HepG2 (cell line): ENCODE data around the gene UNC13D. TPM values are rescaled to one million over a fixed set of nuclear protein-coding genes. Genes with fewer than 3 reads are reported as not detected.

Source experiments
- ATAC-seq: fragments of 200-7000 bp; cut with Tn5 transposase; 3 replicates; pipeline ENCODE4 v1.9.1; 2020; ENCODE audit warnings: mild to moderate bottlenecking, moderate library complexity
- BruUV-seq: library from RNA; stranded (reverse); fragments of 400-500 nt; replicated peaks from 2 replicates; lab custom pipeline; 2021; lab: Mats Ljungman, UMichigan
- CTCF ChIA-PET: fragments of 300-600 bp; formaldehyde crosslinking; extraction: SDS; loops from one replicate; lab custom pipeline; 2021; ENCODE audit warnings: low total read pairs, inconsistent platforms, low intra/inter-chr PET ratio; lab: Yijun Ruan, JAX
- POLR2A ChIA-PET: fragments of 350-600 bp; sonication (Branson Sonifier 250); formaldehyde crosslinking; loops from one replicate; lab custom pipeline; 2020; ENCODE audit warnings: antibody characterized with exemption, inconsistent platforms; lab: Yijun Ruan, JAX
- DNase-seq: peaks from one replicate; pipeline ENCODE4 v3.0.0-alpha.2; 2015; ENCODE audit warnings: low spot score
- FAIRE-seq: peaks from 3 replicates; lab custom pipeline; 2011; peaks lifted over from hg19 to GRCh38; lab: Jason Lieb, UNC
- H2AFZ ChIP-seq: one replicate; pipeline ENCODE4 v1.6.1; 2011; ENCODE audit warnings: low read length, inconsistent platforms
- H3K27ac ChIP-seq: fragments of 300-600 bp; 3 replicates; pipeline ENCODE4 v1.8.0; 2011; ENCODE audit warnings: mixed run types, mild to moderate bottlenecking, mixed read lengths, low read length, inconsistent platforms; ENCODE audit not compliant: insufficient read depth; ENCODE audit errors: extremely low read length
- H3K27me3 ChIP-seq, 2 experiments: fragments of 200-600 bp in 1 of 2; 2 replicates in 1 of 2; 3 replicates in 1 of 2; pipeline versions ENCODE4 v1.6.0 to v1.8.0; 2011; ENCODE audit warnings: low read length in 2 of 2, mild to moderate bottlenecking in 2 of 2, moderate library complexity in 2 of 2, inconsistent platforms in 1 of 2; ENCODE audit not compliant: insufficient read depth in 2 of 2, control insufficient read depth in 1 of 2
- H3K36me3 ChIP-seq, 2 experiments: fragments of 200-600 bp in 1 of 2; replicated peaks in 1 of 2; 2 replicates in 1 of 2; 3 replicates in 1 of 2; pipeline versions ENCODE4 v1.5.1 to v1.8.0; 2011; ENCODE audit warnings: low read length in 2 of 2, inconsistent platforms in 1 of 2; ENCODE audit not compliant: insufficient read depth in 2 of 2, control insufficient read depth in 1 of 2
- H3K4me1 ChIP-seq: 2 replicates; pipeline ENCODE4 v1.5.1; 2012; ENCODE audit warnings: low read length, inconsistent platforms; ENCODE audit not compliant: insufficient read depth
- H3K4me2 ChIP-seq: 2 replicates; pipeline ENCODE4 v1.6.0; 2011; ENCODE audit warnings: low read depth, low read length, inconsistent platforms
- H3K4me3 ChIP-seq, 3 experiments: fragments of 200-600 bp in 1 of 3; sonication (generic), shearing (Covaris generic) in 1 of 3; replicated peaks in 1 of 3; 2 replicates each; pipeline ENCODE4 v1.5.1; 2011 to 2016; ENCODE audit warnings: low read length in 3 of 3, inconsistent platforms in 2 of 3, low read depth in 2 of 3, mild to moderate bottlenecking in 2 of 3, control low read depth in 1 of 3, mixed read lengths in 1 of 3; ENCODE audit not compliant: insufficient read depth in 1 of 3
- H3K79me2 ChIP-seq: one replicate; pipeline ENCODE4 v1.6.1; 2011; ENCODE audit warnings: low read length, inconsistent platforms; ENCODE audit not compliant: insufficient read depth
- H3K9ac ChIP-seq: 2 replicates; pipeline ENCODE4 v1.6.0; 2011; ENCODE audit warnings: mild to moderate bottlenecking, low read depth, low read length, inconsistent platforms; ENCODE audit not compliant: insufficient read depth
- H3K9me3 ChIP-seq: 2 replicates; pipeline ENCODE4 v1.5.1; 2012; ENCODE audit warnings: mild to moderate bottlenecking, low read length
- H4K20me1 ChIP-seq: 2 replicates; pipeline ENCODE4 v1.6.0; 2011; ENCODE audit warnings: inconsistent platforms, mild to moderate bottlenecking, low read length, moderate library complexity; ENCODE audit not compliant: insufficient read depth
- AGO1 ChIP-seq: fragments of 200-400 bp; formaldehyde crosslinking; IDR thresholded peaks from 2 replicates; pipeline ENCODE4 v1.6.1; 2017; ENCODE audit warnings: mild to moderate bottlenecking, low read depth, low read length, moderate library complexity; ENCODE audit not compliant: poor library complexity, severe bottlenecking
- ARID3A ChIP-seq: IDR thresholded peaks from 2 replicates; pipeline ENCODE4 v1.6.1; 2012; ENCODE audit warnings: low read depth, low read length, improper control_type of control experiment
- CBX2 ChIP-seq, 2 experiments: fragments of 200-600 bp in 1 of 2; sonication (generic); formaldehyde crosslinking in 1 of 2; IDR thresholded peaks; 2 replicates each; pipeline versions ENCODE4 v1.7.0 to v1.8.1; 2018 to 2022; ENCODE audit warnings: low read depth in 2 of 2, low read length in 1 of 2, mild to moderate bottlenecking in 1 of 2, missing genetic modification reagents in 1 of 2
- CC2D1A ChIP-seq: sonication (generic); formaldehyde crosslinking; IDR thresholded peaks from 2 replicates; pipeline ENCODE4 v1.8.1; 2023; ENCODE audit warnings: mild to moderate bottlenecking, missing genetic modification reagents
- CEBPB ChIP-seq: IDR thresholded peaks from 2 replicates; pipeline ENCODE4 v1.6.1; 2011; ENCODE audit warnings: low read depth, low read length, improper control_type of control experiment, borderline replicate concordance
- CREB1 ChIP-seq, 2 experiments: fragments of 450-650 bp in 1 of 2; IDR thresholded peaks; 2 replicates each; pipeline ENCODE4 v1.6.1; 2016 to 2017; ENCODE audit warnings: control low read depth in 1 of 2, mild to moderate bottlenecking in 1 of 2, missing compliant biosample characterization in 1 of 2, missing genetic modification characterization in 1 of 2
- EHMT2 ChIP-seq: fragments of 200-600 bp; sonication (generic); IDR thresholded peaks from 2 replicates; pipeline ENCODE4 v1.7.0; 2017; ENCODE audit warnings: antibody characterized with exemption, low read depth, low read length, borderline replicate concordance
- ELF4 ChIP-seq: sonication (generic); formaldehyde crosslinking; IDR thresholded peaks from 2 replicates; pipeline ENCODE4 v1.5.0; 2020; ENCODE audit warnings: missing genetic modification reagents, mild to moderate bottlenecking, moderate library complexity, borderline replicate concordance
- HOXA3 ChIP-seq: sonication (generic); formaldehyde crosslinking; IDR thresholded peaks from 2 replicates; pipeline ENCODE4 v1.5.0; 2020; ENCODE audit warnings: missing genetic modification reagents
- KDM5A ChIP-seq: fragments of 200-600 bp; sonication (generic); IDR thresholded peaks from 2 replicates; pipeline ENCODE4 v1.7.0; 2018; ENCODE audit warnings: antibody characterized with exemption, mild to moderate bottlenecking, low read length, borderline replicate concordance
- MAFG ChIP-seq: sonication (generic); formaldehyde crosslinking; IDR thresholded peaks from 2 replicates; pipeline ENCODE4 v1.5.1; 2020; ENCODE audit warnings: mild to moderate bottlenecking, missing genetic modification reagents
- MYNN ChIP-seq: sonication (generic); formaldehyde crosslinking; IDR thresholded peaks from 2 replicates; pipeline ENCODE4 v1.4.0; 2020; ENCODE audit warnings: mild to moderate bottlenecking, low read depth, missing genetic modification reagents
- RARA ChIP-seq: IDR thresholded peaks from 2 replicates; pipeline ENCODE4 v1.6.1; 2016; ENCODE audit warnings: missing genetic modification reagents, missing compliant biosample characterization
- RFXAP ChIP-seq: sonication (generic); formaldehyde crosslinking; IDR thresholded peaks from 2 replicates; pipeline ENCODE4 v1.4.0; 2020; ENCODE audit warnings: missing genetic modification reagents, borderline replicate concordance
- RORA ChIP-seq: sonication (generic); formaldehyde crosslinking; IDR thresholded peaks from 2 replicates; pipeline ENCODE4 v1.5.0; 2020; ENCODE audit warnings: mild to moderate bottlenecking, missing genetic modification reagents, moderate library complexity
- ZBTB20 ChIP-seq: sonication (generic); formaldehyde crosslinking; IDR thresholded peaks from 2 replicates; pipeline ENCODE4 v1.8.1; 2023; ENCODE audit warnings: missing genetic modification reagents, low read depth, mild to moderate bottlenecking, borderline replicate concordance
- ZNF510 ChIP-seq: sonication (generic); formaldehyde crosslinking; IDR thresholded peaks from 2 replicates; pipeline ENCODE4 v1.4.0; 2020; ENCODE audit warnings: low read depth, mild to moderate bottlenecking, missing genetic modification reagents
- ZNF577 ChIP-seq: sonication (generic); formaldehyde crosslinking; IDR thresholded peaks from 2 replicates; pipeline ENCODE4 v1.4.0; 2020; ENCODE audit warnings: mild to moderate bottlenecking, low read depth, missing genetic modification reagents, borderline replicate concordance
- ZNF790 ChIP-seq: sonication (generic); formaldehyde crosslinking; IDR thresholded peaks from 2 replicates; pipeline ENCODE4 v1.8.0; 2022; ENCODE audit warnings: missing genetic modification reagents, mild to moderate bottlenecking, borderline replicate concordance
- WGBS: methylation state at CpG from one replicate; pipeline ENCODE4 v1.1.6; 2017; ENCODE audit warnings: low lambda C conversion rate; 5-methylcytosine and 5-hydroxymethylcytosine counted together
- in situ Hi-C: cut with HindIII; loops from 2 replicates; pipeline ENCODE4 v1.10.0; 2017; ENCODE audit warnings: low pct_unique_long_range_greater_than_20kb; ENCODE audit not compliant: extremely low pct_ligation_motif_present
- intact Hi-C: fragments of 100-400 bp; cut with micrococcal nuclease; formaldehyde crosslinking; loops from one replicate; pipeline ENCODE4 v1.10.0; 2022; ENCODE audit not compliant: unreplicated experiment
- polyA plus RNA-seq, 8 experiments: library from polyadenylated mRNA; depleted of rRNA in 3 of 8; stranded (reverse) in 7 of 8; unstranded in 1 of 8; fragments of >200 nt; fragmentation: Illumina TruSeq in 4 of 8; extraction: Trizol in 4 of 8; gene quantifications; 2 replicates each; pipeline versions ENCODE4 v1.2.1 to v1.2.3, GENCODE V29; 2011 to 2016; ENCODE audit warnings: low read depth in 4 of 8, missing spikeins in 1 of 8, mixed read lengths in 1 of 8; ENCODE audit not compliant: insufficient read depth in 1 of 8
- total RNA-seq, 5 experiments: library from RNA; depleted of rRNA; stranded (reverse); fragments of >200 nt; fragmentation: Illumina TruSeq; extraction: Trizol; gene quantifications; 2 replicates each; pipeline ENCODE4 v1.2.3, GENCODE V29; 2016; ENCODE audit warnings: low read depth in 1 of 5
- TF ChIP-seq, protein P1 (sequence below): IDR thresholded peaks from 2 replicates; pipeline ENCODE4 v1.6.1; 2016; ENCODE audit warnings: mild to moderate bottlenecking

The UNC13D gene
- total and polyA plus RNA-seq, 2 of the 13 experiments (the other 11 are each of a cell fraction or from before 2014, with no cell fraction given), result 29.7 to 42.7 TPM

GRCh38 chr17:75779987-75780889 is 64.0 kb downstream of the UNC13D start:
- Histone ChIP-seq H3K4me1 (peaks cover 57% of the 10 kb centered on the region), H3K36me3 (peaks cover 8 to 9% of the 10 kb centered on the region in 2 experiments; a peak in 4 of 5 replicates), H3K9me3 (no peaks in the 10 kb centered on the region), H3K79me2 (peaks cover 27% of the 10 kb centered on the region), H3K27ac (peak overlapping the region; percentile 57), H3K4me3 (peak overlapping the region in 2 of 3 experiments; percentile 21 to 39; a peak in 2 of 6 replicates), H3K27me3 (no peaks in the 10 kb centered on the region; a peak in 1 of 5 replicates), H2AFZ (no peak overlapping the region), H3K9ac (no peak overlapping the region; the same call in 1 of the 2 replicates), H3K4me2 (peak overlapping the region; percentile 59), H4K20me1 (peaks cover 32% of the 10 kb centered on the region)
- ChIA-PET POLR2A (interaction anchor here (0.5 to 13.1 kb wide), 112 partner anchors 10 to 1030 kb away, joined by 3 to 390 read pairs (median 5); partner anchors contain the start of genes ACOX1, CDK3, EVPL and EXOC7), CTCF (no interaction called here)
- DNase-seq (no peak), ATAC-seq (no peak), FAIRE-seq (no peak)
- intact Hi-C loops, result loop anchor here (2.0 to 5.0 kb wide), 3 partner anchors 15 to 65 kb away; partner anchors contain the start of genes GALK1 and UNC13D
- 19% methylated on average over 5 of the region's 5 CpGs for WGBS
- no TSS peak for BruUV-seq
- in situ Hi-C loops, result no loop called here
- TF ChIP-seq MYNN (CRISPR knock-in tag) (no peak), ARID3A (peak; percentile 93), RFXAP (CRISPR knock-in tag) (peak; percentile 74), ZNF790 (no peak), CREB1 (IDR thresholded peaks at IDR 0.05) (no peak), CREB1 (CRISPR knock-in tag; IDR thresholded peaks at IDR 0.05) (peak; percentile 74), KDM5A (no peak), CBX2 (IDR thresholded peaks at IDR 0.05; ENCODE audit: low read depth, low read length) (no peak), CBX2 (CRISPR knock-in tag; IDR thresholded peaks at IDR 0.05; ENCODE audit: low read depth) (no peak), MAFG (CRISPR knock-in tag) (no peak), RORA (CRISPR knock-in tag) (no peak), CEBPB (no peak), EHMT2 (no peak; the same call in 1 of the 2 replicates), ELF4 (no peak; the same call in 1 of the 2 replicates), HOXA3 (CRISPR knock-in tag) (no peak), AGO1 (no peak), RARA (CRISPR knock-in tag) (no peak), ZNF577 (CRISPR knock-in tag) (no peak), CC2D1A (CRISPR knock-in tag) (no peak), ZBTB20 (CRISPR knock-in tag) (no peak), ZNF510 (CRISPR knock-in tag) (peak; percentile 57; the same call in 1 of the 2 replicates)
- TF ChIP-seq, protein P1, sequence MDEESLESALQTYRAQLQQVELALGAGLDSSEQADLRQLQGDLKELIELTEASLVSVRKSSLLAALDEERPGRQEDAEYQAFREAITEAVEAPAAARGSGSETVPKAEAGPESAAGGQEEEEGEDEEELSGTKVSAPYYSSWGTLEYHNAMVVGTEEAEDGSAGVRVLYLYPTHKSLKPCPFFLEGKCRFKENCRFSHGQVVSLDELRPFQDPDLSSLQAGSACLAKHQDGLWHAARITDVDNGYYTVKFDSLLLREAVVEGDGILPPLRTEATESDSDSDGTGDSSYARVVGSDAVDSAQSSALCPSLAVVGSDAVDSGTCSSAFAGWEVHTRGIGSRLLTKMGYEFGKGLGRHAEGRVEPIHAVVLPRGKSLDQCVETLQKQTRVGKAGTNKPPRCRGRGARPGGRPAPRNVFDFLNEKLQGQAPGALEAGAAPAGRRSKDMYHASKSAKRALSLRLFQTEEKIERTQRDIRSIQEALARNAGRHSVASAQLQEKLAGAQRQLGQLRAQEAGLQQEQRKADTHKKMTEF, result no peak
